Tracheal epithelial cell (primary cell): ENCODE results near the gene SCCPDH. TPM values are rescaled to one million over a fixed set of nuclear protein-coding genes. Genes with fewer than 3 reads are reported as not detected.

Experiments used
- total RNA-seq: library from RNA; depleted of rRNA; stranded (reverse); fragments of >200 nt; gene quantifications from 2 replicates; pipeline ENCODE4 v1.2.1, GENCODE V29; 2014

Gene SCCPDH, protein sequence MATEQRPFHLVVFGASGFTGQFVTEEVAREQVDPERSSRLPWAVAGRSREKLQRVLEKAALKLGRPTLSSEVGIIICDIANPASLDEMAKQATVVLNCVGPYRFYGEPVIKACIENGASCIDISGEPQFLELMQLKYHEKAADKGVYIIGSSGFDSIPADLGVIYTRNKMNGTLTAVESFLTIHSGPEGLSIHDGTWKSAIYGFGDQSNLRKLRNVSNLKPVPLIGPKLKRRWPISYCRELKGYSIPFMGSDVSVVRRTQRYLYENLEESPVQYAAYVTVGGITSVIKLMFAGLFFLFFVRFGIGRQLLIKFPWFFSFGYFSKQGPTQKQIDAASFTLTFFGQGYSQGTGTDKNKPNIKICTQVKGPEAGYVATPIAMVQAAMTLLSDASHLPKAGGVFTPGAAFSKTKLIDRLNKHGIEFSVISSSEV
- 7.2 and 21.7 TPM in 2 replicates for total RNA-seq

DNA sequence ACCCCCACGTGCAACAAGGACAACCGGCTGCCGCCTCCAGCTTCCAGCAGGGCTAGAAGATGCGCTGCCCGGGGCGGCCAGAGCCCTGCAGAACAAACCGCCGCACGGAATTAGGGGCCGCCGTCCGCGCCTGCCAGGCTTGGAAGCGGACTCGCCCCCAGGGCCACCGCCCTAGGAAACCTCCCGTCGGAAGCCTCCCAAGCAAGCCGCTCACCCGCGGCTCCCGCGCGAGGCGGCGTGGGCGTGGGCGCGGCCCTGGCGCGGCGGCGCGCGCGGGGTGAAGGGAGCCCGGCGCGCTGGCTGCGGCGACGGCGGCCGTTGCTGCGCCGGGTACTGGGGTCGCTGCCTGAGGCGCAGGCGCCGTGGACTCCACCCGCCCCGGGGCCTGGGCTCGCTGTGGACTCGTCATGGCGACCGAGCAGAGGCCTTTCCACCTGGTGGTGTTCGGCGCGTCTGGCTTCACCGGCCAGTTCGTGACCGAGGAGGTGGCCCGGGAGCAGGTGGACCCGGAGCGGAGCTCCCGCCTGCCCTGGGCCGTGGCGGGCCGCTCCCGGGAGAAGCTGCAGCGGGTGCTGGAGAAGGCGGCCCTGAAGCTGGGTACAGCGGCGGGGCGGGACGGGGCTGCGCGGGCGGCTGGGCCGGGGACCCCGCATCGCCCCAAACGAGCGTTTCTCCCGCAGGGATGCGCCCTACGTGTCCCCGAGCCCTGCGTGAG, at the start of gene SCCPDH:
TSS of gene SCCPDH (plus strand) at position 394 of the 715 bp plus-strand sequence. CDS start at position 408, 14 bp downstream.

Other genes starting within 250 kb of the SCCPDH start
- gene SMYD3, start 217.1 kb upstream of the SCCPDH start, total RNA-seq = 11.9 and 16.6 TPM in 2 replicates
- 18.1 and 24.3 TPM in 2 replicates for gene TFB2M, start 158.1 kb upstream of the SCCPDH start, total RNA-seq
- 10.2 and 12.8 TPM in 2 replicates for gene CNST, start 158.0 kb upstream of the SCCPDH start, total RNA-seq
- 26.0 and 31.8 TPM in 2 replicates for gene AHCTF1, start 207.5 kb downstream of the SCCPDH start, total RNA-seq